ENCODE results near the gene CNOT6. TPM values are rescaled to one million over a fixed set of nuclear protein-coding genes. Genes with fewer than 3 reads are reported as not detected.

CNOT6 gene
- polyA plus RNA-seq, 1 of the 3 experiments (the other 2 are of a cell fraction): 17.1 TPM

- 71% methylated on average over 18 of the region's 18 CpGs for WGBS (ENCODE audit: low lambda C conversion rate)
- no peak overlapping the region for H2AFZ ChIP-seq (ENCODE audit: low read depth)
- POLR2A ChIA-PET: no interaction called here
- no peaks in the 10 kb centered on the region for H3F3A ChIP-seq (replicated peaks; ENCODE audit: insufficient read depth)
- H3K36me3 ChIP-seq (replicated peaks in 1 of 2; ENCODE audit: control insufficient read depth in 1 of 2, insufficient read depth in 2 of 2, low read length in 1 of 2): no peaks in the 10 kb centered on the region
- no peaks in the 10 kb centered on the region for H3K79me2 ChIP-seq (ENCODE audit: insufficient read depth)
- no peak overlapping the region for H3K4me3 ChIP-seq (ENCODE audit: low read depth in 2 of 2, low read length in 1 of 2)
- TF ChIP-seq SIN3A (IDR thresholded peaks at IDR 0.05; ENCODE audit: borderline replicate concordance, low read depth, low read length) (no peak), GATA2 (CRISPR knock-in tag; IDR thresholded peaks at IDR 0.05) (no peak), MEF2A (IDR thresholded peaks at IDR 0.05; ENCODE audit: borderline replicate concordance, low read depth) (no peak), IRF3 (IDR thresholded peaks at IDR 0.05; ENCODE audit: low read depth, low read length) (no peak), REST (IDR thresholded peaks at IDR 0.05; ENCODE audit: low read depth, low read length) (no peak), NRF1 (IDR thresholded peaks at IDR 0.05; ENCODE audit: low read depth, low read length) (no peak), TAF1 (IDR thresholded peaks at IDR 0.05; ENCODE audit: borderline replicate concordance, low read depth, low read length) (no peak), FOSL2 (IDR thresholded peaks at IDR 0.05; ENCODE audit: borderline replicate concordance, low read depth) (no peak), EZH2phosphoT487 (IDR thresholded peaks at IDR 0.05; ENCODE audit: borderline replicate concordance, low read depth) (no peak), RFX5 (IDR thresholded peaks at IDR 0.05; ENCODE audit: low read length) (no peak)
- TF ChIP-seq, protein P1, sequence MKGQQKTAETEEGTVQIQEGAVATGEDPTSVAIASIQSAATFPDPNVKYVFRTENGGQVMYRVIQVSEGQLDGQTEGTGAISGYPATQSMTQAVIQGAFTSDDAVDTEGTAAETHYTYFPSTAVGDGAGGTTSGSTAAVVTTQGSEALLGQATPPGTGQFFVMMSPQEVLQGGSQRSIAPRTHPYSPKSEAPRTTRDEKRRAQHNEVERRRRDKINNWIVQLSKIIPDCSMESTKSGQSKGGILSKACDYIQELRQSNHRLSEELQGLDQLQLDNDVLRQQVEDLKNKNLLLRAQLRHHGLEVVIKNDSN (IDR thresholded peaks at IDR 0.05; ENCODE audit: borderline replicate concordance, low read depth): no peak
- no peaks in the 10 kb centered on the region for H4K20me1 ChIP-seq (ENCODE audit: insufficient read depth)
- no peaks in the 10 kb centered on the region for H3K9me2 ChIP-seq
- no peak for DNase-seq
- CTCF ChIA-PET: interaction anchor here (1.0 to 6.1 kb wide), 7 partner anchors 14 to 341 kb away, joined by 3 to 32 read pairs (median 4); no protein-coding TSS in a partner anchor
- H3K27me3 ChIP-seq (ENCODE audit: insufficient read depth): no peaks in the 10 kb centered on the region
- no peaks in the 10 kb centered on the region for H3K9me3 ChIP-seq
- no peaks in the 10 kb centered on the region; a peak in 1 of 4 replicates for H3K4me1 ChIP-seq (ENCODE audit: control insufficient read depth in 1 of 2, insufficient read depth in 2 of 2, low read depth in 1 of 2, low read length in 1 of 2)
- no peak overlapping the region for H3K9ac ChIP-seq
- no peak overlapping the region for H3K4me2 ChIP-seq
- H3K27ac ChIP-seq (ENCODE audit: low read depth in 2 of 2, low read length in 1 of 2): no peak overlapping the region
These were observed 26.0 kb upstream of the CNOT6 start for GRCh38 chr5:180467989-180468731.
